HG02938 (cell line): ENCODE data around the gene TBC1D19.
"Not testable (repeated sequence)": the region's sequence is repeated elsewhere in the genome, so short reads cannot be mapped to it uniquely, and the experiment has no call there.

Experiments
- ATAC-seq: cut with Tn5 transposase; IDR thresholded peaks from one replicate; pipeline ENCODE4 v1.9.1; 2021; ENCODE audit warnings: mild to moderate bottlenecking, moderate library complexity; ENCODE audit not compliant: unreplicated experiment

The TBC1D19 gene, protein sequence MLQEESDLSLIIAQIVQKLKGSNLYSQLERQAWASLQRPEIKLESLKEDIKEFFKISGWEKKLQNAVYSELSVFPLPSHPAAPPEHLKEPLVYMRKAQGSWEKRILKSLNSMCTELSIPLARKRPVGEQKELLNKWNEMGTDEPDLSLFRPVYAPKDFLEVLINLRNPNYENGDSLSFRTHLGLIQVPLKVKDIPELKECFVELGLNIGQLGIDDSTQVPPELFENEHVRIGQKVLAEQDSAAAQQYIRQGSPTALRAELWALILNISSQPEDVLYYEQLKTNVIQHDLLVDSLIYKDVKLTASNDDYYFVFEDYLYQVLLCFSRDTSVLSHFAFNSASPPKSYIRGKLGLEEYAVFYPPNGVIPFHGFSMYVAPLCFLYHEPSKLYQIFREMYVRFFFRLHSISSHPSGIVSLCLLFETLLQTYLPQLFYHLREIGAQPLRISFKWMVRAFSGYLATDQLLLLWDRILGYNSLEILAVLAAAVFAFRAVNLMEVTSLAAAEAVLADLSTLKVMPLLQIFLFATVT

DNA sequence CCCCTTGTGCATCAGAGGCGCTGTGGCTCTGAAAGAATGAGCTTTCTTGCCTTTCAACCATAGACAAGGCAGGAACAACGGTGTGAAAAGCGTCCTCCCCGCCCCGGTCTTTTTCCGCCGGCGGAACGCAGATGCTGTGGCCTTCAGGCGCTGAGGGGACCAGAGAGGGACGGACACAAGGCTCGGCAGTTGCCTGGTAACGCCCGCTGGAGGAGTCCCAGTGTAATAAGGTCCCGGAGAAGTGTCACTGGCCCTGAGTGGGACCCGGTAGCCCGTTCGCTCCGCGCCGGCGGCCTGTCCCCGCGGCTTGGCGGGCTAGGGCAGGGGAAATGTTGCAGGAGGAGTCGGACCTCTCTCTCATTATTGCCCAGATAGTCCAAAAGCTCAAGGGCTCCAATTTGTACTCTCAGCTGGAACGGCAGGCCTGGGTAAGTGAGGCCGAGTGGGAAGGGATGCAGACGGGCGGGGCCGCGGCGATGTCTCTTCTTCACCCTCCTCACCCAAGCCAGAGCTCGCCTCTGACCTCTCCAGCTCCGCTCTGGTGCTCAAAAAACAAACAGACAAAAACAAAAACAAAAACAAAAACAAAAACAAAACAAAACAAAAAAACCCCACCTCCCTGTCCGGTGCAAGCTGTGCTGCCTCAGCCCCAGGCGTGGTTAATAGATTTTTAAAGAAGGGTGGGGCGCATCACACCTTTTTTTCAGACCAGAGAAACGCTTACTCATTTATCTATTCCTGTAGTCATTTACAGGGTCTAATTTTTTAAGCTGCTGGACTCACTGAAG is at the start of gene TBC1D19:
TSS of gene TBC1D19 (plus strand) at position 220 of the 788 bp plus-strand sequence. CDS start at position 330, 110 bp downstream.
- ATAC-seq = peak; percentile 99

DNA sequence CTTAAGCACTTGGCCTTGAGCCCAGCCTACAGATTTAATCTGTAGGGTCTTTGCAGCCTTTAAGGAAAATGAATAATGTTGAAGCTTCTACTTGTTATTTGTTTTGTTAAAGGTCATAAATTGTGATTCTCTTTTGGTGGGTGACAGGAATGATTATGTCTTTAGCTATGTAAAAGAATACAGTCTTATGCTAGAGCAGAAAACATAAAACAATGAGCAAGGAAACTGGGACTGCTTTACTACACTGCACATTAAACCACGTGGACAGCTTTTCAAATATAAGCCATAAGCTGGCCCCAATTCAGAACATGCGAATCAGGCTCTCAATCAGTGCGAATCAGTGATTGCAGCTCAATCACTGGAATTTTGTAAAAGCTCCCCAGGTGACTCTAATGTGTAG is 40.9 kb upstream of the TBC1D19 start:
- ATAC-seq = no peak

DNA sequence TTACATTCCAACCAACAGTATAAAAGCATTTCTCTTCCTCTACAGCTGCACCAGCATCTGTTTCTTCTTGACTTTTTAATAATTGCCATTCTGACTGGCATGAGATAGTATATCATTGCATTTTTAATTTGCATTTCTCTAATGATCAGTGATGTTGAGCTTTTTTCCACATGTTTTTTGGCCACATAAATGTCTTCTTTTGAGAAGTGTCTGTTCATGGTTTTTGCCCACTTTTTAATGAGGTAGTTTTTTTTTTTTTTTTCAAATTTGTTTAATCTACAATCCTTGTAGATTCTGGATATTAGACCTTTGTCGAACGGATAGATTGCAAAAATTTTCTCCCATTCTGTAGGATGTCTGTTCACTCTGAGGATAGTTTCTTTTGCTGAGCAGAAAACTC is 39.5 kb upstream of the TBC1D19 start:
- no peak for ATAC-seq

DNA sequence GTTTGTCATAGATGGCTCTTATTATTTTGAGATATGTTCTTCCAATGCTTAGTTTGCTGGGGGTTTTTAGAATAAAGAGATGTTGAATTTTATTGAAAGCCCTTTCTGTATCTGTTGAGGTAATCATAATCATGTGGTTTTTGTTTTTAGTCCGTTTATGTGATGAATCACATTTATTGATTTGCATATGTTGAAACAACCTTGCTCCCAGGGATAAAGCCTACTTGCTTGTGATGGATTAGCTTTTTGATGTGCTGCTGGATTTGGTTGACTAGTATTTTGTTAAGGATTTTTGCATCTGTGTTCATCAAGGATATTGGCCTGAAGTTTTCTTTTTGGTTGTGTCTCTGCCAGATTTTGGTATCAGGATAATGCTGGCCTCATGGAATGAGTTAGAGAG is 35.5 kb upstream of the TBC1D19 start:
- ATAC-seq = not testable (repeated sequence)

DNA sequence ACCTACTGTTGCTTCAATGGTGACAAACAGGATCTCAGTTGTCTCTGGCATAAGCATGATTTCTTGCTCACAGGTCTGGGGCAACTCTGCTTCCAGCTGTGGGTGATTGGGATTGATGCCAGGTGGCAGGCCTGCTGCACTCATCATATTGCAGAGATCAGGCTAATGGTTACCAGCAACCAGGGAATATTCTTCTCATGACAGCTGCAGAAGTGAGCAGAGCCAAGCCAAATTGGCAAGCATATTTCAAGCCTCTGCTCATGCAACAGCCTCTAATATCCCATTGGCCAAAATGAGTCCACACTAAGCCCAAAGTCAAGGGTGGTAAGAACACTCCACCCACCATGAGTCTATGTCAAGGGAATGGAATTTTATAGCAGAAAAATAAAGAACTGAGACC is 26.7 kb upstream of the TBC1D19 start:
- ATAC-seq = no peak

DNA sequence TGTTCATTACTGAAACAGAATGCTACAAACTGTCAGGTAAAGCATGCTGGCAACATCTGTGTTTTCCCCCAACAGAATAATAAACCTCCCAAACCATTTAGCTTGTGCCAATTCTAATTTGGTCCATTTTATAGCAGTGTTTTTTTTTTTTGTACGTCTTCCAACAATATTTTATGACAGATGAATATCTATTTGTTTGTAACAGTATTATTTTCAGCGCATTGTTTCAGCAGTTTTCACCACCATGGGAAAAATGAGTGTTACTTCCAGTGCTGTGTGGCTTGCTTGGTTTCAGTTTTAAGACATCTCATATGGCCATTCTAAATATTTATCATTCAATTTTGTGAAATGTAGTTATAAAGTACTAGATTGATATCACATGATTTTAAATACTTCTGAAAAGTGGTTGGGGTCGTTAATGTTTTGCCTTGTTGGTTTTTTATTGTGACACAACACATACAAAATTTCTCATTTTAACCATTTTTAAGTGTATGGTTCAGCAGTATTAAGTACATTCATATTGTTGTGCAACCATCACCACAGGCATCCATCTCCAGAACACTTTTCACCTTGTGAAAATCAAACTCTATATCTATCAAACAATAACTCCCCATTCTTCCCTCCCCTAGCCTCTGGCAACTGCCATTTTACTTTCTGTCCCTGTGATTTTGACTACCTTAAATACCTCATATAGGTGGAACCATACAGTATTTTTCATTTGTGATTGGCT is 25.6 kb upstream of the TBC1D19 start:
- no peak for ATAC-seq

DNA sequence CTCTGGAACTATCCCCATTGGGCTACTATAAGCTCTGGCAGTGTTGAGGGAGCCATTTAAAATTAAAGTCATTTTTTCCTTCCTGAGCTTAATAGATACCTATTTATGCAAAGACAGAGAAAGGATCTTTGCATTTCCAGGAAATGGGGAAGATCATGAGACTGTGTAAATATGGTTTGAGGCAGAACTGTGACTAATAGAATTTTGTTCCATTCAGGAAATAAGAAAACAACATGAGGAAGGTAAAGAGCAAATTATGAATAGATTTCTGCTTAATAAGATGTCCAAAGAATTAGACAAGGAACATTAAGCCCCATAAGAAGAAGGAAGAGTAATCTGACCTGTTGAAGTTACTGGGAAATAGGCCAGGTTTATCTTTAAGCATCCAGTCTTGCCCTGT is 17.8 kb upstream of the TBC1D19 start:
- no peak for ATAC-seq

DNA sequence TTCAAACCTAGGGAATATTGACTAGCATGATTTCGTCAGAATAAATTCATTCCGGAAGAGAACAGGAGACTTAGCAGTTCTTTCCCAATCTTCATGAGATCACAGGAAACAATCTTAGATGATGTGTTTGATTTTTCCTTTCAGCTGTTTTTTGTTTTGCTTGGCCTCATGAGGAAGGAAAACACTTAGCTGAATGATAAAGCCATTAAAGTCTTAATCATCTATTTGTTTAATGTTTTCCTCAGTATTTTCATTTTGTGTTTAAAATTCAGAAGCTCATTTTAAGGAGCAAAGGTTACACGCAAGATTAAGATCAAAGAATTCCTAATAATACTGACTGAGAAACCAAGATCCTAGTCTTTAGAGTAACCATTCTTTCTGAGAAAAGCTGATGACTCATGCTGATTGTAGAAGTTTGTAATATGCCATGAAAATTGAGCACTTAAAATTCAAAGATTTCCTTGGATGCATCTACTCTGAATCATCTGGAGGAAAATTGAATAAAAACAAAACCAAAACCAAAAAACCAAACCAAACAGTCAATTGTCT is 15.4 kb upstream of the TBC1D19 start:
- no peak for ATAC-seq

DNA sequence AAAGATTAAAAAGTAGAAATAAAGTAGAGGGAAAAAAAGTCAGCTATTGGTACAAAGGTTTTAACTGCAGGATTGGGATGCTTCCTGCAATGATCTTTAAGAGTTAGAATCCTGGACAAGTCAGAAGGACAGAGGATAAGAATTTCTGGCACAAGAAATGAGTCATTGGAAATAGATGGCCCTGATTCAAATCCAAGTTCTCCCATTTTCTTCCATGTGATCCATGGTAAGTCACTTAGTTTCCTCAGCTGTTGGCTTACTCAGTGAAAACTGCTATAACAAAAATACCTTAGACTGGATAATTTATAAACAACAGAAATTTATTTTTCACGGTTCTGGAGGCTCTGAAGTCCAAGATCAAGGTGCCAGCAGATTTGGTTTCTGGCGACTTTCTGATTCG is 13.3 kb upstream of the TBC1D19 start:
- ATAC-seq = no peak

DNA sequence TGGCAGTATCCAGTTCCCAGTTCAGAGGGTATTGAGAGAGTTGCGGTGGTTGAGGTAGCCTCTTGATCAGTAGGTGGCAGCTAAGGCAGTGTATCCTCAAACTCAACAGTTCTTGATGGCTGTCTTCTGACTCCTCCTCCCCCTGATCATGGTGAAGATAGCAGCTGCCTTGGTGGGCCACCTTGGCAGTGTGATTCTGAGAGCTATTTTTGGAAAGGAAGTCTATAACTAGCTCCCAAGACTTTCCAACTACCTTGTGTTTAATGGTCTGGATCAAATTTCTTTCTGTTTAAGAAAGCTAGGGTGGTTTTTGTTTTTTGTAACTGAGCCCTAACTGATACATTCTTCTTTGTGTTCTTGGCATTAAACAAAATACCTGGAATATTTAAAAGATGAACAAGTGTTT is 10.5 kb upstream of the TBC1D19 start:
- no peak for ATAC-seq

DNA sequence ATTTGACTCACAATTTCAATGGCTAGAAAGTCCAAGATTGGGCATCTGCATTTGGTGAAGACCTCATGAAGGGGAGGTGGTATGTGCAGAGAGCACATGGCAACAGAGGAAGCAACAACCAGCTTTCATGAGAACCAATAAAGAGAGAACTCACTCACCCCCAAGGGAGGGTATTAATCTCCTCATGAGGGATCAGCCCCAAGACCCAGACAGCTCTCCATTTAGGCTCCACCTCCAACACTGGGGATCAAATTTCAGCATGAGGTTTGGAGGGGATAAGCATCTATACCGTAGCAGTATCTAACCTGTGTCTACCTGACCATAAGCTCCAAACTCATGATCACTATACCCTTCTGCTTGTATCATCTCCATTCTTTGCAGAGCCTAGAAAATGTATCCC is 9.3 kb upstream of the TBC1D19 start:
- ATAC-seq = no peak

DNA sequence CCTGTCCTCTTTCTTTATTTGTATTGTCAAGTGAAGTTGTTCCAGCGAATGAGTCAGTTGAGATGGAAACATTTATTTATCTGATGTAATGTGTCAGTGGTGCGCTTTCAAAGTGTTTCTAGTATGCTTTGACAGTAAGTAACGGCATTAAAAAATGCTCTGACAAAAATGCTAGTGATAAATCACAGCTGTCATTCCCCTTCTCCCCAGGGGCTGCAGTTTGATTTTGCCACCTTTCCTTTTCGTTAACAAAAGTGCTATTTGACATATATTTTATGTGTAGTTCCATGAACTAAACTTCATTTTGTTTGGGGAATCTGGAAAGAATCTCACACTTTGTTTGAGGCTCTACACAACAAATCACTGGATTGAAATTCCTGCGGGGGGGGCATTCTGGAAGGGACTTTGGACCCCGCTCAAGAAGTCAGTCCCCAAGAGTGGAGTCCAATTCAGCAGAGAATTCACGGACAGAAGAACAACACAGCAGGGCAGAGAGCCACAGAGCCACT is 7.6 kb upstream of the TBC1D19 start:
- no peak for ATAC-seq

DNA sequence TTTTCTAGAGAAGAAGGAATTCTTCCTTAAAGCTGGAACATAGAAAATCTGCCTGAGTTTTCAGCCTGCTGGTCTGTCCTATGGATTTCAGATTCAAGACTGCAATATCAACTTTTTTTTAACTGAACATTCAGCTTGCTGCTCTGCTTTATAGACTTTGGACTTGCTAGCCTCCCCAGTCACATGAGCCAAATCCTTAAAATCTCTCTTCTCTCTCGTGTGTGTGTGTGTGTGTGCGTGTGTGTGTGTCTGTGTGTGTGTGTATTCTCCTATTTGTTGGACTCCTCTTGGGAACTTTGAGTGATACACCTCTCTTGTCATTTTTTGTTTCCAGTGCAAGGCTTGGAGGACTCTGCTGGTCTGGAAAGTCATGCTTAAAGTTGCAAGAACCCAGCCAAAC is 6.8 kb upstream of the TBC1D19 start:
- ATAC-seq = no peak

DNA sequence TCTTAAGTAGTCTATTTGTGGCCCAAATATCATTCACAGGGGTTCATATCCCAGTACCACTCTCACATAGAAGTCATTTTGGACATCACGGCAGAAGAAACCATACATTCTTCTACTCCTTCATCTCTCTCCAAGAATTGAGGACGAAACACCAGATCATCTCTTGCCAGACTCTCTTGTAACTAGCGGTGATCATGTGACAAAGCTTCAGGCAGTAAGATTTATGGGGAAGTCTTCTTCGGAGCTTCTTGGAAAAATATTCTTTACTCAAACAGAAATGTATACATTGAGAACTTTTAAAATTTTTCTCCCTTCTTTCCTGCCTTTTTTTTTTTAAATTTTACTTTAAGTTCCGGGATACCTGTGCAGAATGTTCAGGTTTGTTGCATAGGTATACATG is 4.7 kb upstream of the TBC1D19 start:
- ATAC-seq = no peak

DNA sequence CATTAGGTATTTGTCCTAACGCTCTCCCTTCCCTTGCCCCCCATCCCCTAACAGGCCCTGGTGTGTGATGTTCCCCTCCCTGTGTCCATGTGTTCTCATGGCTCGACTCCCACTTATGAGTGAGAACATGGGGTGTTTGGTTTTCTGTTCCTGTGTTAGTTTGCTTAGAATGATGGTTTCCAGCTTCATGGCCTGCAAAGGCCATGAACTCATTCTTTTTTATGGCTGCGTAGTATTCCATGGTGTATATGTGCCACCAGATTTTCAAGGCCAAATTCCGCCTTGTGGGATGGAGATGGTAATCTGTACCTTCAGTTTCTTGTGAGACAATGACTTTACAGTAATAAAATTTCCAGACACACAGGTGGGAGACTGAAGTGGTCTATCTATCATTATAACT is 2.5 kb upstream of the TBC1D19 start:
- ATAC-seq = not testable (repeated sequence)

DNA sequence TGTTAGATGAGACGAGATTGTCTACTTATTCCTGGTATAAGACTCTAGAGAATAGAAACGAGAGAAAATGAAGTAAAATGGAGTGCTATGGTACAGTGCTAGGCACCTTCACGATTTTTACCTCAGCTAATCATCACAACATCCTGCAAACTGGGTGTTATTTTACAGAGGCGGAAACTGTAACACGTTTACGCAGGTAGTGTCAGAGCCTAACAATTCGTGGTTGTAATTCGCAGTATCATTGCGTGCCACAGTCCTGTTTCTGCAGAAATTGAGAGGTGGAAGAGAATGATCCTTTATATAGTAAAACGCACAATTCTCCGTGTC is 383 bp upstream of the TBC1D19 start:
- ATAC-seq = peak; percentile 54

DNA sequence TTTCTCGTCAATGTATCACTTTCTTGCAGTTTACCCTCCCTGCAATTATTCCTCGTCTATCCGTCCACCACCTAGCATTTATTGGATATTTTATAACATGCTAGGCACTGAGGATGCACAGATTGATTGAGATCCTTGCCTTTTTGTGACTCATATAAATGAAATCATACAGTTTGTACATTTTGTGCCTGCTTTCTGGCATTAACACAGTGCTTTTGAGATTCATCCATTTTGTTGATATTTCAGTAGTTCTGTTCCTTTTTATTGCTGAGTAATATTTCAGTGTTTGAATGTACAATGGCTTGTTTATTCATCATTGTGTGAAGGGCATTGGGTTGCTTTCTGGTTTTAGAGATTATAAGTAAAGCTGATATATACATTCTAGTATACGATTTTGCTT is 841 bp downstream of the TBC1D19 start:
- ATAC-seq = no peak

DNA sequence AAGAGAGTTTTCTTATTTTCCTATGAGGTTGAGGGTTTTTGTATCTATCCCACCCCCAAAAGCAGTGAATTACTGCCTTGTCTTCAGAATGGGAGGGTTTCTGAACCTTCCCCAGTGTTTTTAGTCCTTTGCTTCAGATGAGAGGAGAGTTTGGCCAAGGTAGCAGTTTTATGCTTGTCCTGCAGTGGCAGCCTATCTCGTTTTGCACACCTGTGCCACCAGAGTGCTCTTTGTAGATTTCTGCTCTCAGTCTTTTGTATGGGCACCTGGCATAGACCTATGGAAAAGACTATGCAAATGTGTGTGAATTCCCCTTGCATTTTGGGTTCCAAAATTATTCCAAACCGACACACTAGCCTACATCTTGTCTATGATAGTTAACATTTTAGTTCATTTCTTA is 5.8 kb downstream of the TBC1D19 start:
- ATAC-seq = no peak

DNA sequence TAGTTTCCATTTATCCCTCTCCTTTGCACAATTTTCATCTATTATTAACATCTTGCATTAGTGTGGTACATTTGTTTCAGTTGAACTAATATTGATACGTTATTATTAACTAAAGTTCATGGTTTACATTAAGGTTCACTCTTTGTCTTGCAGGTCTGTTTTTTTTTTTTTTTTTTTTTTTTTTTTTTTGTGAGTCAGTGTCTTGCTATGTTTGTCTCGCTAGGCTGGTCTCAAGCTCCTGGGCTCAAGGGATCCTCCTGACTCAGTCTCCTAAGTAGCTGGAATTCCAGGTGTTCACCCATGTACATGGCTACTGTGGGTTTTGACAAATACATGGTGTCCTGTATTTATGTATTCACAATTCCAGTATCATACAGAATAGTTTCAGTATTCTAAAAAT is 6.8 kb downstream of the TBC1D19 start:
- no peak for ATAC-seq

DNA sequence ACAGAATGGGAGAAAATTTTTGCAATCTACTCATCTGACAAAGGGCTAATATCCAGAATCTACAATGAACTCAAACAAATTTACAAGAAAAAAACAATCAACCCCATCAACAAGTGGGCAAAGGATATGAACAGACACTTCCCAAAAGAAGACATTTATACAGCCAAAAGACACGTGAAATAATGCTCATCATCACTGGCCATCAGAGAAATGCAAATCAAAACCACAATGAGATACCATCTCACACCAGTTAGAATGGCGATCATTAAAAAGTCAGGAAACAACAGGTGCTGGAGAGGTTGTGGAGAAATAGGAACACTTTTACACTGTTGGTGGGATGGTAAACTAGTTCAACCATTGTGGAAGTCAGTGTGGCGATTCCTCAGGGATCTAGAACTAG is 9.7 kb downstream of the TBC1D19 start:
- not testable (repeated sequence) for ATAC-seq

DNA sequence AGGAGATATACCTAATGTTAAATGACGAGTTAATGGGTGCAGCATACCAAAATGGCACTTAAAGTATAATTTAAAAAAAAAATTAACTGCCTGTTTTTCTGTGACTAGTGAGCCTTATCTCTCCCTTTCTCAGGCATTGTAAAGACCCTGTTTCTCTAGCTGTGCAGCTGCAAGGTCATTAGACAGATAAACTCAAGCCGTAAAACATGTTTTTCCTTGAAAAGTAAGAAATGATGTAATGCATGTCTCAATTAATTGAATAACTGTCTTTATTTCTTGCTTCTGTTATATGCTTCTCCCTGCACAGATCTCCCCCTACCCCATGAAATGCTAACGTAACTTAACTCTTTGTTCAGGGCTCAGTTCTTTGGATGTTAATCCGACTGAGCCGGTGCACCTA is 10.5 kb downstream of the TBC1D19 start:
- no peak for ATAC-seq
